Fibroblast of skin of right biceps (primary cell): ENCODE measurements around the gene DTWD2.
A peak's percentile ranks its signal among the peaks of the same experiment; 100 is the strongest.
"Not testable (repeated sequence)": the region's sequence is repeated elsewhere in the genome, so short reads cannot be mapped to it uniquely, and the experiment has no call there.

Experiments used
- DNase-seq: peaks from one replicate; pipeline ENCODE4 v3.0.0-alpha.2; 2013

DTWD2 gene, protein sequence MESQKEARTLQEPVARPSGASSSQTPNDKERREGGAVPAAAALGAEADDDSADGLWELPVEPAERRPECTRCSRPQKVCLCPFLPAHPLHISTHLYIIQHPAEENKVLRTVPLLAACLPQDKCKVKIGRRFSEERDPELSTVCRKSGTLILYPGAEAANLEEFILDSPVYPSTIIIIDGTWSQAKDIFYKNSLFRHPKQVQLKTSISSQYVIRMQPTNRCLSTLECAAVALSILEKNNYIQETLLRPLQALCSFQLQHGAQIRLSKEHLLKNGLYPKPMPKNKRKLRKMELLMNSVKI

DNA sequence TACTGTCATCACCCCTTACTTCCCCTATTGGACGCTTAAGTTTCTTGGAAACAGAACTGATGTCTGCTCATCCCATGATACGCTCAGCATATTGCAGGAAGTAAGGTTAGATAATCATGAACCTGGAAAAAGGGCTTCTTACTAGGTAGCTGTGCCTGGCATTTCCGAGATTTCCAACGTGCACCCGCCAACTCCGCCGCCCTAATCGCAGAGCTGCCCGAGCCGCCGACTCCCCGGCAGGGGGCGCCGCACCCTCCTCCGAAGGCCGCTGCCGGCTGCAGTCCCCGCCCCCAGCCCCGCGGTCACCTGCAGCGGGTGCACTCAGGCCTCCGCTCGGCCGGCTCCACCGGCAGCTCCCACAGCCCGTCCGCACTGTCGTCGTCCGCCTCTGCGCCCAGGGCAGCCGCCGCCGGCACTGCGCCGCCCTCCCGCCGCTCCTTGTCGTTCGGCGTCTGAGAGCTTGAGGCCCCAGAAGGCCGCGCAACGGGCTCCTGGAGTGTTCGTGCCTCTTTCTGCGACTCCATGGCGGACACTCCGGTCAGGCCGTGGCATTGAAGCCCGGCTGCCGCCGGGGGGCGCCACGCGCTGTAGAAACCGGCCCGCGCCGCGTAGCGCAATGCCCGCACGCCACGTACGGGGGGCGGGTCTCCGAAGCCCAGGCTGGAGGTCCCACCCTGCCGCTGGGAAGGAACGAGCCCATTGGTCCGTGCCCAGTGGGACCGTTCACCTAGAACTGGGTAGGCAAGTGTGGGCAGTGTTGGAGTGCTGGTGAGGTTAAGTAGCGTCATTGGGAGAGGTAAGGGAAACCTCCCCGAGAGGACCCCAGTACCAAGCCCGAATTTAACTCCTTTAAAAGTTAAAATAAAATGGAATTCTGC, at the start of gene DTWD2:
DTWD2 (minus strand) TSS at position 560 of the 878 bp plus-strand sequence; CDS start at position 524, 36 bp downstream.
- DNase-seq = peak; percentile 91

DNA sequence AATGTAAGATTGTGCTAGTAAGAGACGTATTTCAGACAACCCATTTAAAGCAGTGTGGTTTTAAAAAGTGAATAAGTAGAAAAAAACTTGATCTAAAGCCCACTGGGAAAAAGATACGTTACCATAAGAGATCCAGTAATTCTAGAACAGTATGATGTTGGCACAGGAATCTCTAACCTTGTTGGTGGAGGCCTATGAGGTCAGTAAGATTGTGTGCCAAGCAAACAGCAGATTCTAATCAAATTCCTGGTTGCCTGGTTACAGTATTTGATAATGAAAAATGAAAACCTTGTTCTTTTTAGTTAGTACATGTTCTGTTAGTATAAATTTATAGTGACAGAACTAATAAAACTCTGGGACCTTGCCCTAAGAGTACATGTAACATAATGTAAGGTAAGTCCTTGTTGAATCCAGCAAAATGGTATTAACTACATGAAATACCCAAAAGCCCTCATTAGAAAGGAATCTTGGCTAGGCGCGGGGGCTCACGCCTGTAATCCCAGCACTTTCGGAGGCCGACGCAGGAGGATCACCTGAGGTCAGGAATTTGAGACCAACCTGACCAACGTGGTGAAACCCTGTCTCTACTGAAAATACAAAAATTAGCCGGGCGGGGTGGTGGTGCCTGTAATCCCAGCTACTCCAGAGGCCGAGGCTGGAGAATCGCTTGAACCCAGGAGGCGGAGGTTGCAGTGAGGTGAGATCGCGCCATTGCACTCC, 49.3 kb upstream of the DTWD2 start:
- peak; percentile 35 for DNase-seq

GRCh38 chr5:119036101-119036762, 47.9 kb upstream of the DTWD2 start:
- peak; percentile 84 for DNase-seq

- no peak for DNase-seq
Measured at GRCh38 chr5:119033135-119033534, 44.8 kb upstream of the DTWD2 start.

- DNase-seq = no peak
Measured at GRCh38 chr5:119032656-119033055, 44.3 kb upstream of the DTWD2 start.

DNA sequence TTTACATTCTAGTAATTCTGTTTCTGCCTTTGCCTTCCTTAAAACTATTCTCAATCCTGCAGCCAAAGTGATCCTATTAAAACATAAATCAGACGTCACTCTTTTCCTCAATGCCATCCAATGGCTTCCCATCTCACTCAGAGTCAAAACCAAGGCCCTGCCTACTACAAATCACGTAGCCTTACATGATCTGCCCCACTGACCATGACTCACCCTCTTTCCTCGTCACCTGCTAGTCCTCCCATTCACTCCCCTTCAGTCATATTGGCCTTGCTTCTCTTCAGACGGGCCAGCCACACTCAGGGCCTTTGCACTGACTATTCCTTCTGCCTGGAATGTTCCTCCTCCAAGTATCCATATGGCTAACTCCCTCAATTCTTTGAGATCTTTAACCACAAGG, 43.6 kb upstream of the DTWD2 start:
- DNase-seq = no peak

- no peak for DNase-seq
Measured at GRCh38 chr5:119031011-119031886, 42.9 kb upstream of the DTWD2 start.

- DNase-seq = peak; percentile 17
Measured at GRCh38 chr5:119028575-119028974, 40.2 kb upstream of the DTWD2 start.

GRCh38 chr5:119022773-119023172, 34.4 kb upstream of the DTWD2 start:
- DNase-seq = no peak

GRCh38 chr5:119022017-119022745, 33.8 kb upstream of the DTWD2 start:
- DNase-seq = peak; percentile 41

DNA sequence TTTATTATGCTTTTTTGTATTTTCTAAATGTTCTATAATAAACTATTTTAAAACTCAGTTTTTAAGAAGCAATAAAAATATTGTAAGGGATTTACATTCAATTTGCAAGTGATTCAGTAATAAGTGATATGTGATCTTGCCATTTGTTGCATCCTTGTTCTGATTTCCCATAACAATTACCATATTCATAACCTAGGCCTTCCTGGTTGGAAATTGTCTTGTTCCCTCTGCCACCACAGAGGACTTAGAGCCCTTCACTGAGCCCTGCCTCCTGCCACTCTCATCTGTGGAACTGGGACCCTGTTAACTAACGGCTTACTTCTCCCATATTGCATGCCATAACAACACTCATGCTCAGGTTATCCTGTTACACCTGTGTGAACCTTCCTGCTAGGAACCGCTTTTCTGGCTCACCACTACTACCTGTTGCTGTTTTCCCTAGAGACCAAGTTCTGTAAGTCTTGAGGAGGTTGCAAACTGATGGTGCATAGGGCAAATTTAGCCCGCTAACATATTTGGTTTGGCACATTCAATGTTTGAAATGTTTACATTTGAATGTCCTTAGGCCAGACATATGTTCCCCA, 32.9 kb upstream of the DTWD2 start:
- DNase-seq = no peak

- DNase-seq = no peak
Measured at GRCh38 chr5:119019949-119020348, 31.6 kb upstream of the DTWD2 start.

DNA sequence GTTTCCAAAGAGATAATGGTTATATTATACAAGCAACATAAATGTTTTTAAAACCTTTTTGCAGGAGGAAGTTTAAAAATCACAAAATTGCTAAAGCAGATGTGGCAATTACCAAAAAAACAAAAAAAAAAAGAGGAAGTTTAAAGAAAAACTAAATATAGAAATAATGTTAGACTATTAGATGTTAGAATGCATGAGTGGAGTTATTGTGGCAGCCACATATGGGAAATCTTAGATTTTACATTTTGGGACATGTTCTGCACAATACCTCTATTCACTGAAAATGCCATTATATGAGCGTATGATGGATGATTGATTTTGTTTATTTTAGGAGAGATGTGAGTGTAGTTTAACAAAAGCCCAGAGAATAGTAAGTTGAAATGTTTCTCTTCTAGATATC, 31.2 kb upstream of the DTWD2 start:
- no peak for DNase-seq

DNA sequence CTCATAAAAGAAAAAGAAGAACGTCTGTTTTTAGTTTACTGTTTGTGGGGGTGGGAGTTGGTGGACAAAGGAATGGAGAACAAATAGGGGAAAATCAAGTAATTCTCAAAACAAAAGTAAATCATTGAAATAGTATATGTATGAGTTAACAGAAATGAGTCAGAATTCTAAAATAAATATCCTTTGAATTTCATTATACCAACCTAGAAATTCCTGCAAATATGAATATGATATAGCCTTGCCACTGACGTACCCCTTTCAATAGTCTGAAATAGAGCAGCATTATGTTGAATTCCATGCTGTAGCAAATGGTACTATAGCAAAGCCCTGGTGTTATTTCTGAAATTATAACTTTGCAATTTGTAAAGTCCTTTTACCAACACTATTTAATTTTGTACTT, 29.6 kb upstream of the DTWD2 start:
- DNase-seq = no peak

- no peak for DNase-seq
Measured at GRCh38 chr5:119016125-119016774, 27.9 kb upstream of the DTWD2 start.

GRCh38 chr5:119011186-119011585, 22.8 kb upstream of the DTWD2 start:
- no peak for DNase-seq

GRCh38 chr5:119010206-119010605, 21.9 kb upstream of the DTWD2 start:
- no peak for DNase-seq

DNA sequence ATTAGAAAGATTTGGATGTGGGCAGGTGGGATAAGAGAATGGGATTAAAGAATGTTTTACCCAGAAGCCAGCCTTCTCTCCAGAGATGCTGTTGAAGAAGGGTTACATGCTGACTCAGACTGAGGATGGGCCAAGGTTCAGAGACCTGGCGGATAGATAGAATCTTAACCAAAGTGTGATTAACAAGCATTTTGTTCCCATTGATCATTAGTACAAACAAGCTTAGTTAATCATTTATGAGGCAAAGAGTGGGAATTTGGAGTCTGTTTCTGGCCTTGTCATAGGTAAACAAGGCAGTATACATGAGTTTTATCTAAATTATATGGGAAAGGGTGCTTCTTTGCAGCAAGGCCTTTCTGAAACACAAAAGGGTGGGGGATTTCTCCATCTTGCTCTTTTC, 20.8 kb upstream of the DTWD2 start:
- DNase-seq = no peak

DNA sequence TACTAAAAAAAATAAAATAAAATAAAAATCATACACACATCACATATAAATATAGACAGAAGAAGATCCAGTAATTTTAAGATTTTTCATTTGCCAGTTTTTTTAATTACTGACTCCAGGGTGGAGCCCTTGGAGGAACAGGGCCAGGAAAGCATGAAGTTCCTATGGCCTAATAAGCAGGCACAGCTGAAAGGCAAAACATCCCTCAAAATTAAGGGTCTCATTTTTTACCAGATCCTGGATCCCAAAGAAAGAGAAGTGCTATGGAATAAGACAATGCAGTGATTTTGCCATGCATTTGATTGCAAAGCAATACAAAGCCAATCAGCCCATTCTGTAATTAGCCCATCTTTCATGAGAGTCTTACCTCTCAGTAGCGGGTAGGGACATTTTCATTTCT, 11.3 kb upstream of the DTWD2 start:
- DNase-seq = no peak

DNA sequence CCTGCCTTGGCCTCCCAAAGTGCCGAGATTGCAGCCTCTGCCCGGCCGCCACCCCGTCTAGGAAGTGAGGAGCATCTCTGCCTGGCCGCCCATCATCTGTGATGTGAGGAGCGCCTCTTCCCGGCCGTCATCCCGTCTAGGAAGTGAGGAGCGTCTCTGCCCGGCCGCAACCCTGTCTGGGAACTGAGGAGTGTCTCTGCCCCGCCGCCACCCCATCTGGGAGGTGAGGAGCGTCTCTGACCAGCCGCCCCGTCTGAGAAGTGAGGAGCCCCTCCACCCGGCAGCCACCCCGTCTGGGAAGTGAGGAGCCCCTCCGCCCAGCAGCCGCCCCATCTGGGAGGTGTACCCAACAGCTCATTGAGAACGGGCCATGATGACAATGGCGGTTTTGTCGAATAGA, 10.5 kb upstream of the DTWD2 start:
- DNase-seq = not testable (repeated sequence)
